Activated CD4-positive, alpha-beta T cell treated with anti-CD3 and anti-CD28 coated beads, Interleukin-2, Interleukin-6, amounts not matched to agents 100 ng/mL and 50 ng/mL, durations not matched to agents 16 hours and 8 hours (primary cell): Measurements from ENCODE around the gene PCSK6.

Source experiments
- DNase-seq: peaks from one replicate; pipeline ENCODE4 v3.0.0-alpha.2; 2020

Gene PCSK6

GRCh38 chr15:101522621-101523559 is 33.4 kb upstream of the PCSK6 start:
- no peak for DNase-seq

- DNase-seq, result no peak
Observed at GRCh38 chr15:101522091-101522490, 32.6 kb upstream of the PCSK6 start.

GRCh38 chr15:101521591-101521990 is 32.1 kb upstream of the PCSK6 start:
- DNase-seq, result no peak

GRCh38 chr15:101521069-101521468 is 31.6 kb upstream of the PCSK6 start:
- DNase-seq, result no peak

GRCh38 chr15:101520395-101520794 is 30.9 kb upstream of the PCSK6 start:
- no peak for DNase-seq

GRCh38 chr15:101517504-101517903 is 28.0 kb upstream of the PCSK6 start:
- no peak for DNase-seq

GRCh38 chr15:101514318-101514717 is 24.8 kb upstream of the PCSK6 start:
- DNase-seq, result no peak

- DNase-seq, result no peak
Observed at GRCh38 chr15:101511717-101512116, 22.2 kb upstream of the PCSK6 start.

- no peak for DNase-seq
Observed at GRCh38 chr15:101510212-101511197, 21.0 kb upstream of the PCSK6 start.

GRCh38 chr15:101509279-101509678 is 19.8 kb upstream of the PCSK6 start:
- DNase-seq, result no peak

GRCh38 chr15:101506491-101506890 is 17.0 kb upstream of the PCSK6 start:
- no peak for DNase-seq

GRCh38 chr15:101505610-101506337 is 16.3 kb upstream of the PCSK6 start:
- no peak for DNase-seq

GRCh38 chr15:101504866-101505609 is 15.5 kb upstream of the PCSK6 start:
- DNase-seq, result no peak

GRCh38 chr15:101504373-101504772 is 14.9 kb upstream of the PCSK6 start:
- no peak for DNase-seq

GRCh38 chr15:101503296-101503599 is 13.7 kb upstream of the PCSK6 start:
- no peak for DNase-seq

GRCh38 chr15:101502572-101503295 is 13.2 kb upstream of the PCSK6 start:
- no peak for DNase-seq

- peak; percentile 54 for DNase-seq
Observed at GRCh38 chr15:101501703-101502373, 12.3 kb upstream of the PCSK6 start.

- DNase-seq, result no peak
Observed at GRCh38 chr15:101500865-101501551, 11.5 kb upstream of the PCSK6 start.

- peak; percentile 81 for DNase-seq
Observed at GRCh38 chr15:101499863-101500713, 10.6 kb upstream of the PCSK6 start.
